GM19193 (cell line): ENCODE measurements around the gene DAW1.

Source experiments
- POLR2A ChIP-seq: IDR thresholded peaks from 4 replicates; pipeline ENCODE4 v1.6.1; 2011; ENCODE audit not compliant: insufficient read depth, insufficient read length; ENCODE audit errors: extremely low read depth

The DAW1 gene, protein sequence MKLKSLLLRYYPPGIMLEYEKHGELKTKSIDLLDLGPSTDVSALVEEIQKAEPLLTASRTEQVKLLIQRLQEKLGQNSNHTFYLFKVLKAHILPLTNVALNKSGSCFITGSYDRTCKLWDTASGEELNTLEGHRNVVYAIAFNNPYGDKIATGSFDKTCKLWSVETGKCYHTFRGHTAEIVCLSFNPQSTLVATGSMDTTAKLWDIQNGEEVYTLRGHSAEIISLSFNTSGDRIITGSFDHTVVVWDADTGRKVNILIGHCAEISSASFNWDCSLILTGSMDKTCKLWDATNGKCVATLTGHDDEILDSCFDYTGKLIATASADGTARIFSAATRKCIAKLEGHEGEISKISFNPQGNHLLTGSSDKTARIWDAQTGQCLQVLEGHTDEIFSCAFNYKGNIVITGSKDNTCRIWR

GRCh38 chr2:227871375-227871791, at the start of gene DAW1:
DAW1 (plus strand) TSS chr2:227871631; CDS start chr2:227871690, 59 bp downstream.
- TF ChIP-seq POLR2A: no peak

- TF ChIP-seq POLR2A: no peak
Measured at GRCh38 chr2:227822416-227823003, 48.9 kb upstream of the DAW1 start.

GRCh38 chr2:227823922-227824321, 47.5 kb upstream of the DAW1 start:
- TF ChIP-seq POLR2A: no peak

- TF ChIP-seq POLR2A: no peak
Measured at GRCh38 chr2:227824711-227825110, 46.7 kb upstream of the DAW1 start.

GRCh38 chr2:227826019-227826521, 45.4 kb upstream of the DAW1 start:
- no peak for TF ChIP-seq POLR2A

- TF ChIP-seq POLR2A: no peak
Measured at GRCh38 chr2:227826563-227826962, 44.9 kb upstream of the DAW1 start.

- no peak for TF ChIP-seq POLR2A
Measured at GRCh38 chr2:227827143-227827542, 44.3 kb upstream of the DAW1 start.

GRCh38 chr2:227828477-227828912, 42.9 kb upstream of the DAW1 start:
- no peak for TF ChIP-seq POLR2A

DNA sequence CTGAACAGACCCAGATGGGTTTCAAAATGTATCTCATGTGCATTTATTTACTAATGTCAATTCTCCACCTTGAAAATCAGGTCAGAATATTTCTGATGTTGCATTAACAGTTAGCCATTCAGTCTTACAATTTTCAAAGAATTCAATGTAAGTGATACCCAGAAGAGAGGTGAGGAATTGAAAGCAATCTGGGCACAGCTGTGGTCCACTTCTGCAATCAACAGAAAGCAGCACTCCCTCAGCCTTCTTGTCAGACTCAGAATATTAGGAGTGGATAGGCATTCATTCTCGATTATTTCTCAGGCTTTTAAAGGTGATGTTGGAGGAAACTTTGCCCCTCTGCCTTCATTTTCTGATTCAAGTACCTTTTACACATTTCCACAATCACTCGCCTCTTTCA, 42.1 kb upstream of the DAW1 start:
- no peak for TF ChIP-seq POLR2A

DNA sequence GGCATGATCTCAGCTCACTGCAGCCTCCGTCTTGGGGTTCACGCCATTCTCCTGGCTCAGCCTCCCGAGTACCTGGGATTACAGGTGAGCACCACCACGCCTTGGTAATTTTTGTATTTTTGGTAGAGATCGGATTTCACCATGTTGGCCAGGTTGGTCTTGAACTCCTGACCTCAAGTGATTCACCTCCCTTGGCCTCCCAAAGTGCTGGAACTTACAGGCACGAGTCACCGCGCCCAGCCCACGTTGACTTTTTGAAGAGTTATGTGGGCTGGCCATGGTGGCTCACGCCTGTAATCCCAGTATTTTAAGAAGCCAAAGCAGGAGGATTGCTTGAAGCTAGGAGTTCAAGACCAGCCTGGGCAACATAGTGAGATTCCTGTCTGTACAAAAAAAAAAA, 37.0 kb upstream of the DAW1 start:
- no peak for TF ChIP-seq POLR2A

DNA sequence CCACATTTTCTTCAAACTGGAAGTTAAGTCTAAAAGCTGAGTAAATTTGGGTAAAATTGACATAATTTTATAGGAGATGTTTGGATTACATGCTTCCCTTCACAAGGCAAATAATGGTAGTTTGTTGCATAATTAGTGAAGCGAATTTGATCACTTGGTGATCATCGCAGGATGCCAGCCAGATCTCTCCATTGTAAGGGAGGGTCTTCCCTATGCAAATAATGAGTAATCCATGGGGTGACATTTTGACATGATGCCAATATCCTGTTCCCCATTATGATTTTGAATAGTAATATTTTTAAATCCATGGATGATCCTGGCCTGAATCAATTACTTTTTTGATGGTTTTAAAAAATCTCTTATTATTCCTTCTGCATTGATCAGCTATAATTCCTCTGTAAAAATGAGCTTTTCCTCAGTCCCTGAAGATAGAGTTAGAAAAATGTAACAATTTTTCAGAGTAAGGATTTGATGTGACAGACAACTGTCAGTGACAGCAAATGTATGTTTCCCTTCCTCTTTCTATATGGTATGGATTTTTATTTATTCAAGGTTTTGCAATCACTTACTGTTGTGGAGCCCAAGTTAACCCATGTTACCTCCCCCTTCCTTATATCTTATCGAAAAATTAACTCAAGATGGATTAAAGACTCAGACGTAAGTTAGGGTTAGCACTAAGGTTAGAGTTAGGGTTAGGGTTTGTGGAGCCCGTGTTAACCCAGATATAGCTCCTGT, 36.3 kb upstream of the DAW1 start:
- TF ChIP-seq POLR2A: no peak

DNA sequence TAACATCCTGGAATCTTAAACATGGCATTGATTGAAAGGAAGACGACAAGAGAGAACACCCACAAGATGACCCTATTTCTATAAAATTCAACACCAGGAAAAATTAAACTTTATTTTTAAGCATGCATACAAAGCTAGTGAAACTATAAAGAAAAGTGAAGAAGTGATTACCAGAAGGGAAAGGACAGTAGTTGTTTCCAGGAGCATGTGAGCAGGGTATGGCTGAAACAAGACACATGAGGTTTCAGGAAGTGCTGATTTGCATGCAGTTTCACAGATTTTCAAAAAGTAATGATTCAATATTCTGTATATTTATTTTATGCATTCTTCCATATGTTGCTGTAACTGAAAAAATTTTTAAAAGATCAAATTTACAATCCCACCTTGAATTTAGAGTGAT, 24.6 kb upstream of the DAW1 start:
- no peak for TF ChIP-seq POLR2A

- TF ChIP-seq POLR2A: no peak
Measured at GRCh38 chr2:227848146-227848545, 23.3 kb upstream of the DAW1 start.

- TF ChIP-seq POLR2A: no peak
Measured at GRCh38 chr2:227848586-227848985, 22.8 kb upstream of the DAW1 start.

DNA sequence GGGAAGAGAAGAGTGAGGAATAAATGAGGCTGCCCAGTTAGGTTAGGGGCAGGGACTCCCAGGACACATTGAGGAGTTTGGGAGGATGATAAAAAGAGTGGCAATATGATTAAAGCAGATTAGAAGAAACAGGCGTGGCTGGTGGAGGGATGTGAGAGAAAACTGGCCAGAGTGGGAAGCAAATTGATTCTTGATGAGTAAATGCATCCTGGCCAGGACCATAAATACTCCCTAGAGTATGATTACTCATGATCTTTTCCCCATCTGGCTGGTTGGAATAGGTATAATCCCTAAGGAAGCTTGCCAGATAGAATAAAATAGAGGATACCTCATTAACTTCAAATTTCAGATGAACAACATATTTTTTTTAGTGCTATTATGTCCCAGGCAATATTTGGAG, 21.5 kb upstream of the DAW1 start:
- no peak for TF ChIP-seq POLR2A

DNA sequence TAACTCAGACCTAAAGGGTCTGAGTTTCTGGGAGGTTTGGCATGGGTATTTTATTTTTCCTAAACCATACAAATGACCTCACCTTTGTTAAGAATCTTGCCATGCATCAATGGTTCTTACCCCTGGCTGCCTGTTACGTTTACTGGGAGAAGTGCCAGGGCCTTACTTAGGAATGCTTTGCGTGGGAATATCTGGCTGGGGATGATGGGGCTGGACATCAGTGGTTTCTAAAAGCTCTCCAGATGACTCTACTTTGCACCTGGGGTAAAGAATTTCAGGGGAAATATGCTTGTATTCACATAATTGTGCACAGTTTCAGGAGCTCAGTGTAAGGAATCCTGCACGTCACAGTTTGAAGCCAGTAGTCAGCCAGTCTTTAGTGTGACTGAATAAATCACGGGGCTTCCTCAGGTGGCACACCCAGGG, 18.2 kb upstream of the DAW1 start:
- no peak for TF ChIP-seq POLR2A

DNA sequence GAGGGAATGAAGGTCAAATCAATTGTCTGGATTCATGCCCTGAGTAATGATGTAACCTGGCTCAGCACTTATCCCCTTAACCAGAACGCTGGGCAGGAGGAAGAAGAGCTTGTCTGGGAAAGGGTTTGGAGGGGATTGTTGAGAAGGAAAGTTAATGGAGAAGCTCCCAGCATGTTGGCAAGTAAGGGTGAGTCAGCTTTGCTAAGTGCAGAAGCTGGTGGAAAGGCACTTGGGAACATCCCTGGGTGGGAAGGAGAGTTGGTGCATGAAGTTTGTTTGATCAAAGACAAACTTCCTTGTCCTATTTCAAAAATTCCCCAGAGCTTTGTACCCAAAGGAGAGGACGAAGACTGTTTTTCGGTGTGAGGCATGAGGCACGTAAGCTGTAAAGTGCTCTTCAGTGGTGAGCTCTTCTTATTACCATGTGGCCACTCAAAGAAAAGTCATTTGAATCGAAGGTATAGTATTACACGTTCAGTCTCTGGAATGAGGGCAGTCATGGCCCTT, 17.6 kb upstream of the DAW1 start:
- TF ChIP-seq POLR2A: no peak
